ENCODE data around the gene OTX1.

Gene OTX1

GRCh38 chr2:63047321-63048279 is 3.0 kb upstream of the OTX1 start:
- DNase-seq (ENCODE audit: low read depth): no peak

DNA sequence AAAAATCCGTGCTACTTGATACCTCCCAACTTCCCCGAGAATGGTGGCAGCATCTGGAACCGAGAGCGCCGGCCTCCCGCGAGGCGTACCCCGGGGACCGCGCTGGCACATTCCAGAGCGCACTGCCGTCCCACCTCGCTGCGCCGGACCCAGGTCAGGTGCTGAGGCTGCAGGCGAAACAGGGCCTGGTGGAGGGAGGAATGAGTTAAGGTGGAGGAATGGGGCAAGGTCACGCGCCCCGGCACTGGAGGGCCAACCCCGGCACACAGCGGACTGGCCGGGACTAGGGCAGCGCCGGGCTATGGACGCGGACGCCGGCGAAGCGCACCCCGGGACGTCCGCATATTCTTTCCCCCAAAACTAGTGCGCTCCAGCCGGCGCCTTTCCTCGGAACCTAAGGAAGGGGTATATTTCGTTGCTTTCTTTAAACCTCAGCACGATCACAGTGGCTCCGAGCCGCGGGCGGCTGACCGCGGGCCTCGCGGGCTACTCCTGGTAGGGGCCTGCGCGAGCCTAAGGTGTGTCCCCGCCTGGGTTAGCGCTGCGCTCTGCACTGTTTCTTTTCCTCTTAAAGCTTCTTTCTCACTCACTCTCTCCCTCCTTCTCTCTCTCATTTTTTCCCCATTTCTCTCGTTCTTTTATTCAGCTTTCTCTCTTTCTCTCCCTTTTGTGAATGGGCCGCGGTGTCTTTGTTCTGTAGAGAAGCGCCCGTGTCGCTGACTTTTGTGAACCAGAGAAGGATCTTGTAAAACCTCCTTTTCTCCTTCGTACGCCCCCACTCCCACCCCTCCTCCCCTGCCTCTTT is 2.1 kb upstream of the OTX1 start:
- DNase-seq (ENCODE audit: low read depth): no peak

GRCh38 chr2:63049211-63049969 is 1.2 kb upstream of the OTX1 start:
- DNase-seq (ENCODE audit: low read depth): no peak

- DNase-seq (ENCODE audit: low read depth): no peak
Observed at GRCh38 chr2:63049970-63050333, 678 bp upstream of the OTX1 start.

- no peak for DNase-seq (ENCODE audit: low read depth)
Observed at GRCh38 chr2:63051042-63051794, 588 bp downstream of the OTX1 start.

GRCh38 chr2:63051795-63052333 is 1.2 kb downstream of the OTX1 start:
- no peak for DNase-seq (ENCODE audit: low read depth)

DNA sequence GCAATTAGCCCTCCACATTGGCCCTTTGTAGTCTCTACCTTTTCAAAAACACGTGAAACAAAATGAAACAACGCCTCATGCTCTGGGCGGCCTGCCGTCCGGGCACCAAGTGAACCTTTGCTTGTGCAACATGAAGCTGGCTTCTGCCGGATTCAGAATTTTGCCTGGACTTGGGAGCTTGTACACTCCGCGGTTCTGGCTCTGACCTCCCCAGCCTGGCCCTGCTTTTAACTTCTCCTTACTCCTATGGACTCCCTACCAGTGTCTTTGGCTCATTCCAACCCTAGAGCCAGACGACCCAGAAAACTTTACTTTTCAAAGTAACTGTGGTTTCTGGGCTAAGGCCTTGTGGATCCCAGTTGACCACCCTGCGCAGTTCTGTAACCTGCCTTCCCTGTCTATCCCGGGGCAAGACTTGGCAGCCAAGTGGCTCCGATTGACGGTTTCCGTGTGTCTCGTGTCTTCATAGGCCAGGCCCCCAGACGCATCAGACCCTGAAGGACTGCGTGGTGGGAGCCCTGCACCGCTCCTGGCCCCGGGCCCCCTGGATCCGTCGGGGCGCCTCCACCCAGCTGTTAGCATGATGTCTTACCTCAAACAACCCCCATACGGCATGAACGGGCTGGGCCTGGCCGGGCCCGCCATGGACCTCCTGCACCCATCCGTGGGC is 1.9 kb downstream of the OTX1 start:
- no peak for DNase-seq (ENCODE audit: low read depth)

DNA sequence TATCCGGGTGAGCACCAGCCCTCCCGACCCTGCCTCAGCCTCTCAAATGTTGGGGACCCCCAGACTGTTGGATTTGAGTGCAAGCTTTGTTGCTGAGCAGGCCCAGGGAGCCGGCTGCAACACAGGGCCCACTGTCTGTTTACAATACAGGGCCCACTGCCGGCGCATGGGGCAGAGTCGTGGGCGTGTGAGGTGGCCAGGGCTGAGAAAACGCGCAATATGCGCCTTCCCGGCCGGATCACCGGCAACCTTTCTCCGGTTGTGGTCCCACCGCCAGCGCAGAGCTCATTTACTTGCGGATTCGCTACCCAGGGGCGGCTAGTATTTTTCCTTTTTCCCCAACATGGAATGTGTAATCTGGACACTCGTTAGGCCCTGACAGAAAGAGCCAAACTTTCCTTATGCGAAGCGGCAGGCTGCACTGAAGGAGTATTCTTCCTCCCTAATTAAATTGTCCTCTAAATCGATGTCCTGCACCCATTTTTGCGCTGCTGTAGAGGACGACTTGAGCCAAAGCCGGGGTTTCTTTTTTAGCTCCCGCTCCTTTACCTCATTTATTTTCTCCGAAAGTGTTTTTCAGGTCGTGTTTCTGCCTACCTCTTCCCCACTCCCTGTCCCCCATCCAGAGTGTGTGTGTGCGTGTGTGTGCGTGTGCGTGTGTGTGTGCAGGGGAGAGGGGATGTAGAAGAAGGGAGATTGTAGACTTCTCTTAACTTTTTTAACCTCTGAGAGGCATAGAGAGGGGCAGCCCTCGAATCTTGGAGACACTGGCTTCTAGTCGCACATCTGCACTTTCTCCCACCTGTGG is 2.7 kb downstream of the OTX1 start:
- DNase-seq (ENCODE audit: low read depth): no peak

DNA sequence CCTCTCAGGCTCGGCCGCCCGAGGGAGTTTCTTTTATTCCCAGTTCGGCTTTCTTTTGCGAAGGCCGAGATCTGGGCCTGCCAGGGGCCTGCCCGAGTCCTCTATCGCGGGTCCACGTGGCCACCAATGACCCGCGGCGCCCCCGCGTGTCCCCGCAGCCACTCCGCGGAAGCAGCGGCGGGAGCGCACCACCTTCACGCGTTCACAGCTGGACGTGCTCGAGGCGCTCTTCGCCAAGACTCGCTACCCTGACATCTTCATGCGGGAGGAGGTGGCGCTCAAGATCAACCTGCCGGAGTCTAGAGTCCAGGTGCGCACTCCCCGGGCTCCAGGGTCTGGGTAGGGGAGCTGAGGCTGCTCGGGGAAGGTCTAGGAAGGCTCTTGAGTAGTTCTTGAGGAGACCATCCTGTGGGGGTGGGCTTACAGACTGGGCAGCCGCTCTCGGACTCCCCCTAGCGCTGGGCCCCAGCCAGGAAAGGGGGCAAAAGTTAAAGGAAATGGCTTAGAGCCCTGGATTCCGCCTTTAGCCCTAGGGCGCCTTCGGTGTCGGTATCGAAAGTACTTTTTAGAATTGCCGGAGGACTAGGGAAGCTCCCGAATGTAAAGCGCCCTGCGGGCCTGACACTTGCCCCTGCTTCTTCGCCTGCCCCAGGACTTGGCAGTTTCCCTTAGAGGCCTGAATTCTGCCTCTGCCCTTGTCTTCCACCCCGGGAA is 3.4 kb downstream of the OTX1 start:
- DNase-seq (ENCODE audit: low read depth): no peak

- DNase-seq (ENCODE audit: low read depth): no peak
Observed at GRCh38 chr2:63054841-63055225, 4.2 kb downstream of the OTX1 start.

- no peak for DNase-seq (ENCODE audit: low read depth)
Observed at GRCh38 chr2:63055226-63056106, 4.8 kb downstream of the OTX1 start.

- no peak for DNase-seq (ENCODE audit: low read depth)
Observed at GRCh38 chr2:63056107-63057050, 5.7 kb downstream of the OTX1 start.

DNA sequence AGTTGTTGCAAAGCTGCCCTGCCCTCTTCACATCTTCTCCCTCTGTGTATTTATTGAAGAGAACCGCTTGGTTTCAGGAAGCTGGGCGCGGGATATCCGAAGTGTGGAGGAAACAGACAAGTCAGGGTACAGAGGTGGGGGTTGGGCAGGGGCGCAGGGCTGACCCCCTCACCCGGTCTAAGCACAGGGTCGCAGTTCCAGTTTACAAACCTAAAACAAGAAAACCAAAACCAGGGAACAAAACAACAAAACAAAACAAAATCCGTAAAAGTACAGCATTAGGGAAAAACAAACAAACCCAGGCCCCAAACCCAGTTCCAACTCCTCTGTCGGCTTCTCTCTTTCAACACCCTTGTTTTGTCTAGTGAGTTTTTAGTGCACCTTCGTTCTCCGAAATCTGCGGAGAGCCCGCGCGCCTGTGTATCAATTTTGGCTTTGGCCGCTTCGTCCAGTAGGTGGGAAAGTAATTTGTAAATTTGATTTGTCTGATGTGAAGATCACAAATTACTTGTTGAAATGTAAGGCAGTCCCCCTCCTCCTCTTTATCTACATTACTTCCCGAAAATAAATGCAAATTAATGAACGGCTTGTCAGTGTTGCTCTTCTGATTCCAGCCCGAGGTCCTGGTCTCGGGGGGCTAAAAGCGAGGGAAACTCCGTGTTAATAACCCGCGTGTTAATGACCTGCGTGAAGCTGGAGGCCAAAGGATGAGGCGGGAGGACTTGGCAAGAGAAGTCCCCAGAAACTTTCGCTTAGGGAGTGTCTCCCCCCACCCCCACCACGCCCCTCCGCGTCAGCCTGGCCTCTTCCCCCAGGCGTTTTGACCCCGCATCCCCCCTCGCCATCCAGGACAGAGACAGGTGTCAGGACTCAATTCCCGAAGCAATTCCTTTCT is 6.9 kb downstream of the OTX1 start:
- DNase-seq (ENCODE audit: low read depth): no peak

DNA sequence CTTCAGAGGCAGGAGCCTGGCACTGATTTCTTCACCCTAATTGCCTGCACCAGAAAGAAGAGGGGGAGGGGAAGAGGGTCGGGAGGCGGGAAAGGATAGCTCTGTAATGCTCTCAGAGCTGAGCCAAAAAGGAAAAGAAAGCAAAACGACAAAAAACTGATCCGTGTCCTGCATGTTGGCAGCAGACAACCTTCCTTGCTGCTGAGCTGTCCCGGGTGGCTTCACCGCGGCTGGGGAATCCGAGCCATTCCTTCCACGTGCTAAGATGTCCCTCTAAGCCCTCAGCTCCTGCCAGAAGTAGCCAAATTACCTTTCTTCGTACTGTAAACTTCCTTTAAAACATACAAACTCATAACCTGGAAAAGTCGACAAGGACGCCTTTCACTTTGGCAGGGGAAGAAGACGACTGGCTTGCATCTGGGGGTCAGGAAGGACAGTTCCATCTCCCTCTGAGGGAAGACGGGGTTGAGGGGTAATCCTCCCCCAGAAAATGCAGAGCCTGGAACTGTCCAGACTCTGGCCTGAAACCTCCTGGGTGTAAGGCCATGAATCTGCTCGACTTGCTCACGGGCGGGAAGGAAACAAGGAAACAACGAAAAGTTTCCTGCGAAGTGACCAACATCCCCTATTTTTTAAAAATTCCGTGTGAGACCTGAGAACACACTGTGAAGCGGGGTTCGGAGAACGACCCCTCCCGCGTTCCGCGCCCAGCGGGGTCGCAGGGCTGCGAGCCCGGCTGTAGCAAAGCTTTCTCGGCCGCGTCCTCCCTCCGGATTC is 7.7 kb downstream of the OTX1 start:
- no peak for DNase-seq (ENCODE audit: low read depth)
